Mesothelial cell of epicardium (in vitro differentiated cells): ENCODE data around the gene MOG. TPM values are rescaled to one million over a fixed set of nuclear protein-coding genes. Genes with fewer than 3 reads are reported as not detected.

ENCODE experiments used
- DNase-seq, 2 experiments: peaks; one replicate each; pipeline ENCODE4 v3.0.0; 2021; ENCODE audit warnings: low spot score in 2 of 2; ENCODE audit not compliant: unreplicated experiment in 2 of 2
- H3K27ac Mint-ChIP-seq: 2 replicates; pipeline ENCODE4 v1.8.0; 2021; ENCODE audit warnings: mixed read lengths
- H3K27me3 Mint-ChIP-seq: 2 replicates; pipeline ENCODE4 v1.8.0; 2021; ENCODE audit warnings: low read depth, mixed read lengths
- H3K36me3 Mint-ChIP-seq: 2 replicates; pipeline ENCODE4 v1.8.0; 2021; ENCODE audit warnings: mixed read lengths
- H3K4me1 Mint-ChIP-seq: 2 replicates; pipeline ENCODE4 v1.8.0; 2021; ENCODE audit warnings: mixed read lengths
- H3K4me3 Mint-ChIP-seq: 2 replicates; pipeline ENCODE4 v1.8.0; 2021; ENCODE audit warnings: mild to moderate bottlenecking, moderate library complexity, mixed read lengths
- H3K9me3 Mint-ChIP-seq: 2 replicates; pipeline ENCODE4 v1.8.0; 2021; ENCODE audit warnings: mixed read lengths
- total RNA-seq: library from RNA; stranded (reverse); gene quantifications from 3 replicates; pipeline ENCODE4 v1.2.1, GENCODE V29; 2021
- TF ChIP-seq, protein P1 (sequence below): fragments of 200-600 bp; sonication (generic); IDR thresholded peaks from one replicate; pipeline ENCODE4 v1.5.0; 2021; ENCODE audit warnings: antibody characterized with exemption; ENCODE audit not compliant: unreplicated experiment

The MOG gene
- total RNA-seq, 1 donor from 2014 or later: 0.65 TPM

DNA sequence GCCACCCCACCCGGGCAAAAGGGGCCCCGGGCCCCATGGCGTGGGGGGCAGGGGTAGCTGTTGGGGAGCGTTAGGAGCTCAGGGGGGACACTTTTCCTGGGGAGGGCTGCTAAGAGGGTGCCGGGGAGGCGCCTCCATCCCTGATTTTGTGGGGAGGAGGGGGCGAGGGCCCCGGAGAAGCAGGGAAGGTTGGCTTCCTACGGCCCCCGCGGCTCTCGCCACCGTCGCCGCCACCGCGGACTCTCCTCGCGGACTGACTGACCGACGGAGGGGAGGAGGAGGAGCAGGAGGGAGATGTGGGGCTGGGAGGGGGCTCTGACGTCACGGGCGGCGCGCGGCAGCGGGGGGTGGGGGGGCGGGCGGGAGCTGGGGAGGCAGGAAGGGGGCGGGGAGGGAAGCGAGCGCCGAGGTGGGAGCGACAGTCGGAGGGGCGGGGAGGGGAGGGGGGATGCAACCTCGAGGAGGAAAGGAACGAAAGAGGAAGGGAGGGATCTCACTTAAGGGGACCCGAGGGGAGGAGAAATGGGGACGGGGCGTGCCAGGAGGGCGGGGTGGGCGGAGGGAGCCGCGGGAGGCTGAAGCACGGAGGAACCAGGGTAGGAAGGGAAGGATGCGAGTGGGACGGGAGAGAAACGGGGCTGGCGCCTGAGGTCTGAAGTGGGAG is 29.0 kb upstream of the MOG start:
- Mint-ChIP-seq H3K27me3 (peaks cover 5% of the 10 kb centered on the region), H3K9me3 (no peaks in the 10 kb centered on the region), H3K4me3 (peak overlapping the region; percentile 85), H3K27ac (peak overlapping the region; percentile 84), H3K36me3 (peaks cover 13% of the 10 kb centered on the region), H3K4me1 (peaks cover 45% of the 10 kb centered on the region)
- TF ChIP-seq, protein P1, sequence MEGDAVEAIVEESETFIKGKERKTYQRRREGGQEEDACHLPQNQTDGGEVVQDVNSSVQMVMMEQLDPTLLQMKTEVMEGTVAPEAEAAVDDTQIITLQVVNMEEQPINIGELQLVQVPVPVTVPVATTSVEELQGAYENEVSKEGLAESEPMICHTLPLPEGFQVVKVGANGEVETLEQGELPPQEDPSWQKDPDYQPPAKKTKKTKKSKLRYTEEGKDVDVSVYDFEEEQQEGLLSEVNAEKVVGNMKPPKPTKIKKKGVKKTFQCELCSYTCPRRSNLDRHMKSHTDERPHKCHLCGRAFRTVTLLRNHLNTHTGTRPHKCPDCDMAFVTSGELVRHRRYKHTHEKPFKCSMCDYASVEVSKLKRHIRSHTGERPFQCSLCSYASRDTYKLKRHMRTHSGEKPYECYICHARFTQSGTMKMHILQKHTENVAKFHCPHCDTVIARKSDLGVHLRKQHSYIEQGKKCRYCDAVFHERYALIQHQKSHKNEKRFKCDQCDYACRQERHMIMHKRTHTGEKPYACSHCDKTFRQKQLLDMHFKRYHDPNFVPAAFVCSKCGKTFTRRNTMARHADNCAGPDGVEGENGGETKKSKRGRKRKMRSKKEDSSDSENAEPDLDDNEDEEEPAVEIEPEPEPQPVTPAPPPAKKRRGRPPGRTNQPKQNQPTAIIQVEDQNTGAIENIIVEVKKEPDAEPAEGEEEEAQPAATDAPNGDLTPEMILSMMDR: no peak
- peak; percentile 52 to 64 for DNase-seq

DNA sequence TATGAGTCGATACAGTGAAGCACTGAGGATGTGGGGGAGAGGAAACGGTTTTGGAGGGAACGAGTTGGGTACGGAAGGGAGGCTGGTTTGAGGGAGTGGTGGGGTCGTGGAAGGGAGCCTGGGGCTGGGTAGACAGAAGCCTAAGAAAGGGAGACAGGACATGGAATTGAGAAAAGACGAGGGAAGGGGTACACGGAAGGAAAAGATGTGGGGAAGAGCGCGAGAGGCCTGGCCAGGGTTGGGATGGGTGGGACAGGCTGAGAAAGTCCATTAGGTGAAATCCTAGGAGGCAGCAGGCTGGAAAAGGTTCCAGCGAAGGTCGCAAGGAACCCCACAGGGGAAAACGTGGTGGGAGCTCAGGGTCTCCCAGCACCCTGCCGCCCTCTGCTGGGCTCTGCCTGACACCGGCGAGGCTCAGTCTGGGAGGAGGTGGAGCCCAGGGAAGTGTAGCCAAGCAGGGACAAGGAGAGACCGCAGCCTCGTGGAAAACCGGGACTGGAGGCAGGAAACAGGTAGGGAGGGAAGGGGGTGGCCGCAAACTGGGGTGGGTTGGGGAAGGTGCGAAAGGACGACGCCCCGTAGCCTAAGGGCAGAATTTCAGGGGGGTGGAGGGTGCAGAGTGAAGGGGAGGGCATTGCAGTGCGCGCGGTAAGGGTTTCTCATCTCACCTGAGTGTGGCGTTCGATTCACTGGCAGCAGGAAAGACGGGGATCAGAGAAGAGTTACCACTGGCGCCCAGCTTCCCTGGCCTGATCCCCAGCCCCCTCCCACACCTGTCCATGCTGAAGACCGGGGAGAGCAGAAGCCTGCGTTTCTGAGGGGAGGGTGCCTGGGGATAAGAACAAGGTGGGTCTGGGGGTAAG is 28.2 kb upstream of the MOG start:
- DNase-seq: peak; percentile 58 to 81
- H3K36me3 Mint-ChIP-seq: peaks cover 7% of the 10 kb centered on the region
- TF ChIP-seq, protein P1: no peak
- peak overlapping the region; percentile 84 for H3K27ac Mint-ChIP-seq
- peak overlapping the region; percentile 85 for H3K4me3 Mint-ChIP-seq
- peaks cover 49% of the 10 kb centered on the region for H3K4me1 Mint-ChIP-seq
- no peaks in the 10 kb centered on the region for H3K9me3 Mint-ChIP-seq
- peaks cover 5% of the 10 kb centered on the region for H3K27me3 Mint-ChIP-seq

DNA sequence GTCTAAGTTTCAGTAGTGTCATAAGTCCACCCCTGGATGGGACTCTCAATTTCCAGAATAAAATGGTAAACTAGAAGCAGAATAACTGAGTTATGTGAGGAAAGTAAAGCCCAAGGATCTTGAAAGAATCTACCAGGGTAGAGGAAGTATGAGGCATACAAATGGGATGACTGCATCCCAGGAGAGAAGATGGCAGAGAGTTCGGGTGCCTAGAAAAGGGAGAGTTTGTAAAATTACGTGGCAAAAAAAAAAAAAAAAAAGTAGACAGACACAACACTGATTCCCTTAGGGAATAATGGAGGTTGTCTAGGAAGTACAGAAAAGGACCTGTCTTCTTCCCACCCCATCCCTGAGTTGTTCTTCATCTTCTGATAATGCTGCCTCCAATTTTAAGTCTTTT is 27.3 kb upstream of the MOG start:
- peaks cover 2% of the 10 kb centered on the region for H3K36me3 Mint-ChIP-seq
- H3K27ac Mint-ChIP-seq: no peak overlapping the region
- no peaks in the 10 kb centered on the region for H3K9me3 Mint-ChIP-seq
- peaks cover 5% of the 10 kb centered on the region for H3K27me3 Mint-ChIP-seq
- H3K4me1 Mint-ChIP-seq: peaks cover 56% of the 10 kb centered on the region
- TF ChIP-seq, protein P1: no peak
- peak overlapping the region; percentile 85 for H3K4me3 Mint-ChIP-seq
- DNase-seq: no peak

DNA sequence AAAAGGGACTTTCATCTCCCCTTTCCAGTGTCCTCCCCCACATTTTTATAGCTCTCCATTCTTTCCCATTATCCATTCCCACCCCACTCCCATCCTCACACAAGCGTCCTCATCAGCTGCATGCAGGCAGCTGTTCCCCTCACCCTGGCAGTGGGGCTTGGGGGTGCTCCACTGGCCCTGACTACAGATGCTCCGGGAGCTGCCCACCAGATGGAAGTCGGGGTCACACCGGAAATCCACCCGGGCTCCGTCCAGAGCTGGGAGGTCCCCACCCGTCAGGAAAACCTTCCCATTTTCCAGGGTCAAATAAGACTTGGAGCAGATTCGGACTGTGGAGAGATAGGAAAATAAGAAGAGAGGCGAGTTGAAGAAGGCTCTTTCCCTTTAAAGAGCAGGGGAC is 26.6 kb upstream of the MOG start:
- H3K9me3 Mint-ChIP-seq: no peaks in the 10 kb centered on the region
- DNase-seq: no peak
- TF ChIP-seq, protein P1: no peak
- no peak overlapping the region for H3K4me3 Mint-ChIP-seq
- H3K27me3 Mint-ChIP-seq: peaks cover 5% of the 10 kb centered on the region
- H3K36me3 Mint-ChIP-seq: peaks cover 2% of the 10 kb centered on the region
- H3K4me1 Mint-ChIP-seq: peaks cover 54% of the 10 kb centered on the region
- H3K27ac Mint-ChIP-seq: no peak overlapping the region

DNA sequence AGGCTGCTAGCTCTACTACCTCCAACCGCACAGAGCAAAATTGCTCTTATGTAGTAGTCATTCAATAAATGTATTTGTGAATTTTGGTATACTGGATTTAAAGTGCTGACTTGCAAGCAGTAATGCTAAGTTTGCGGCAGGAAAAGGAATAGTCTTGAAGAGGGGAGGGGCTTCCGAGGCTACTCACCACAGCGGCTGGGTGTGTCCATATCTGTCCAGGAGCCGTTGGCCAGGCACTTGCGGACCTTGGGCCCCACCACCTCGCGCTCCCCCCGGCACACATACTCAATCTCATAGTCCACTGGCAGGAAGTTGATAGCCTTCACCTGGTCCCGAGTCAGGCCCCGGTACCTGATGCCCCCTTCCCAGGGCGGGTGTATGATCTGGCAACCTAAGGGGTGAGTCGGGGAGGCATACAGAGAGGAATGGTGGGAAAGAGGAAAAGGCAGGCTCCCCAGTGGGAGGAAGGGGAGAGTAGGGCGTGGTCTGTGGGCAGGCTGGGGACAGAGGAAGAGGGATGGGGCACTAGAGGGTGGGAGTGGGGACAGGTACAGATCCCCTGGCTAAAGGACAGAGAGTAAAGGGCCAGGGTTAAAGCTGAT is 25.6 kb upstream of the MOG start:
- Mint-ChIP-seq H3K27me3 (peaks cover 5% of the 10 kb centered on the region), H3K36me3 (peaks cover 2% of the 10 kb centered on the region), H3K27ac (no peak overlapping the region), H3K4me1 (peaks cover 48% of the 10 kb centered on the region), H3K9me3 (no peaks in the 10 kb centered on the region), H3K4me3 (peak overlapping the region; percentile 72)
- DNase-seq: no peak
- TF ChIP-seq, protein P1: no peak
